ENCODE data around the gene IGF2BP3.

IGF2BP3 gene

GRCh38 chr7:23293500-23294073 is 176.7 kb downstream of the IGF2BP3 start:
- DNase-seq: no peak

GRCh38 chr7:23292623-23293022 is 177.7 kb downstream of the IGF2BP3 start:
- DNase-seq: no peak

- DNase-seq: no peak
Measured at GRCh38 chr7:23291957-23292560, 178.2 kb downstream of the IGF2BP3 start.

GRCh38 chr7:23290993-23291392 is 179.3 kb downstream of the IGF2BP3 start:
- DNase-seq: no peak

GRCh38 chr7:23287612-23288011 is 182.7 kb downstream of the IGF2BP3 start:
- no peak for DNase-seq

GRCh38 chr7:23285657-23286646 is 184.3 kb downstream of the IGF2BP3 start:
- DNase-seq: no peak

- no peak for DNase-seq
Measured at GRCh38 chr7:23284871-23285270, 185.4 kb downstream of the IGF2BP3 start.

GRCh38 chr7:23283086-23283485 is 187.2 kb downstream of the IGF2BP3 start:
- no peak for DNase-seq

GRCh38 chr7:23279819-23280525 is 190.3 kb downstream of the IGF2BP3 start:
- DNase-seq: no peak

GRCh38 chr7:23277359-23277989 is 192.8 kb downstream of the IGF2BP3 start:
- peak; percentile 51 for DNase-seq

- no peak for DNase-seq
Measured at GRCh38 chr7:23276947-23277346, 193.3 kb downstream of the IGF2BP3 start.

GRCh38 chr7:23276376-23276775 is 193.9 kb downstream of the IGF2BP3 start:
- no peak for DNase-seq

GRCh38 chr7:23275912-23276311 is 194.4 kb downstream of the IGF2BP3 start:
- DNase-seq: no peak

- DNase-seq: peak; percentile 92
Measured at GRCh38 chr7:23273141-23273599, 197.1 kb downstream of the IGF2BP3 start.

GRCh38 chr7:23272275-23272674 is 198.0 kb downstream of the IGF2BP3 start:
- DNase-seq: no peak

GRCh38 chr7:23268746-23269145 is 201.5 kb downstream of the IGF2BP3 start:
- DNase-seq: no peak

- no peak for DNase-seq
Measured at GRCh38 chr7:23268167-23268566, 202.1 kb downstream of the IGF2BP3 start.

GRCh38 chr7:23267357-23267756 is 202.9 kb downstream of the IGF2BP3 start:
- no peak for DNase-seq

GRCh38 chr7:23266918-23267317 is 203.4 kb downstream of the IGF2BP3 start:
- no peak for DNase-seq

GRCh38 chr7:23264916-23265458 is 205.3 kb downstream of the IGF2BP3 start:
- no peak for DNase-seq

- peak; percentile 64 for DNase-seq
Measured at GRCh38 chr7:23261843-23262452, 208.3 kb downstream of the IGF2BP3 start.

- no peak for DNase-seq
Measured at GRCh38 chr7:23260371-23260770, 209.9 kb downstream of the IGF2BP3 start.

Data from stimulated activated CD4-positive, alpha-beta T cell treated with anti-CD3 and anti-CD28 coated beads, Interleukin-4, amount 100 ng/mL, for 24 hours (primary cell).